GM19193 (cell line): Measurements from ENCODE around the gene NAIF1.

Experiments used
- POLR2A ChIP-seq: IDR thresholded peaks from 4 replicates; pipeline ENCODE4 v1.6.1; 2011; ENCODE audit not compliant: insufficient read depth, insufficient read length; ENCODE audit errors: extremely low read depth

The NAIF1 gene

GRCh38 chr9:128056887-128057723, 10.0 kb downstream of the NAIF1 start:
- no peak for TF ChIP-seq POLR2A

DNA sequence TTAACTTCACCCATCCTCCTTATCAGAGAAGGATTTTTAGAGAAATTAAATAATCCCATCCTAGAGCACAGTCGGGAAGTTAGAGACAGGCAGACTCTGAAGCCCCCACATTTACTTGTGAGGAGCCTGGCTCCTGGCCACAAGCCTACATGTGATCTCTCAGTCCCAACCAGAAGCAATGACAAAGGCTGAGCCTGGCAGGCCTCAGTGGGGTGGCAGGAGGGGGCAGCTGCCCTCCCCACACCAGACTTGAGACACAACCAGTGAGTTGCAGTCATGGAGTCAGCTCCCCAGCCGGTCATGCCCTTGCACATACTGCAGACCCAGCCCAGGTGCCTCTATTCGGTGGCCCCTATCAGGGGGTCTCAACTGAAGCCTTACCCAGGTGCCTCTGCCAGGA, 11.0 kb downstream of the NAIF1 start:
- TF ChIP-seq POLR2A = no peak

DNA sequence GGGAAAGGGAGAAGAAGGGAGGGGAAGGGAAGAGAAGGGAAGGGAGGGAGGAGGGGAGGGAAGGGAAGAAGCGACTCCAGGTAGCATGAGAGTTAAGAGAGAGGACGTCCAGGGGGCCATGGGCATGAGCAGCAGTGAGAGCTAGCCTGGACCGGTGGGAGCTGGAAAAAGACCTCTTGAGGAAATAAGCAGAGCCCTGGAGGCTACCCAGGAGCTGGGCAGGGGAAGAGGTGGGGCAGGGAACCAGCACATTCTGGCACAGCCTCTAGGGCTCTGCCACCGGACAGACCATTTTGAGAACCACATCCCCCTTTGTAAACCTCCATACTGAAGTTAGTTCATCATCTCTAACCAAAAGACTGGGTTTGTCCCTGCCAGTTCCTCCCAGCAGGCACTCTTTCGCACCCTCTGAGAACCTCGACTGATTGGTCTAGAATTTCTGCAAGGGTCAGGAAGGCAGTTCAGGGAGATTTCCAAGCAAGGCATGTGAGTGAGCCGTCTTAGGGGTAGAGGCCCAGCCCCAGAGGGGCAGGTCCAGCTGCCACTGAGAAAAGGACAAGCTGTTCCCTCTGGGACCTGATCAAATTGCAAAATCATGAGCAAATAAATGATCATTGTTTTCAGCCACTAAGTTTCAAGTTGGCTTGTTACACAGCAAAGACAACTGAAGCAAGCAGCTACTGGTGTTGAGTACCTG, 11.6 kb downstream of the NAIF1 start:
- no peak for TF ChIP-seq POLR2A

DNA sequence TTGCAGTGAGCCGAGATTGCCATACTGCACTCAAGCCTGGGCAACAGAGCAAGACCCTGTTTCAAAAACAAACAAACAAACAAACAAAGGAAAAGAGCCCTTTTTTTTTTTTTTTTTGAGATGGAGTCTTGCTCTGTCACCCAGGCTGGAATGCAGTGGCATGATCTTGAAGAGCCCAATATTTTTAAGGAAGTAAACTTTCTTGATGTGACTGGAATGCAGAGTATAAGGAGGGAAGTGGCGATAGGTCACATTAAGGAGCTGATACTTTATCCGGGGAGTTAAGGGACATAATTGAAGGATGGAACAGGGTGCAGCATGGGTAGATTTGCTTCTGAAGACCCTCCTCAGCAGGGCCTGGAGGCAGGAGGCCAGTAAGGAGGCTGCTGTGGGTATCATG, 13.0 kb downstream of the NAIF1 start:
- no peak for TF ChIP-seq POLR2A

DNA sequence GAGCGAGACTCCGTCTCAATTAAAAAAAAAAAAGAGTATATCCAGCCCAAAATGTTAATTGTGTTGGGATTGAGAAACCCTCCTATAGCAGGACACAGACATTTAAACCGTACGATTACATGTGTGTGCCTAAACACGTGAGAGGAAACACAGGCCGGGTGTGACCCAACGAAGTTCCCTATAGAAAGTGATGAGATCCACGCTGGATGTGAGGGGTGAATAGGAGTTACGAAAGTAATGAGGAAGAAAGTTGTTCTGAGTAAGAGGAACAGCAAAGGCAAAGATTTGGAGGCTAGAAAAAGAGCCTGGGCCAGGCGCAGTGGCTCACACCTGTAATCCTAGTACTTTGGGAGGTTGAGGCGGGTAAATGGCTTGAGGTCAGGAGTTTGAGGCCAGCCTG, 13.6 kb downstream of the NAIF1 start:
- no peak for TF ChIP-seq POLR2A

DNA sequence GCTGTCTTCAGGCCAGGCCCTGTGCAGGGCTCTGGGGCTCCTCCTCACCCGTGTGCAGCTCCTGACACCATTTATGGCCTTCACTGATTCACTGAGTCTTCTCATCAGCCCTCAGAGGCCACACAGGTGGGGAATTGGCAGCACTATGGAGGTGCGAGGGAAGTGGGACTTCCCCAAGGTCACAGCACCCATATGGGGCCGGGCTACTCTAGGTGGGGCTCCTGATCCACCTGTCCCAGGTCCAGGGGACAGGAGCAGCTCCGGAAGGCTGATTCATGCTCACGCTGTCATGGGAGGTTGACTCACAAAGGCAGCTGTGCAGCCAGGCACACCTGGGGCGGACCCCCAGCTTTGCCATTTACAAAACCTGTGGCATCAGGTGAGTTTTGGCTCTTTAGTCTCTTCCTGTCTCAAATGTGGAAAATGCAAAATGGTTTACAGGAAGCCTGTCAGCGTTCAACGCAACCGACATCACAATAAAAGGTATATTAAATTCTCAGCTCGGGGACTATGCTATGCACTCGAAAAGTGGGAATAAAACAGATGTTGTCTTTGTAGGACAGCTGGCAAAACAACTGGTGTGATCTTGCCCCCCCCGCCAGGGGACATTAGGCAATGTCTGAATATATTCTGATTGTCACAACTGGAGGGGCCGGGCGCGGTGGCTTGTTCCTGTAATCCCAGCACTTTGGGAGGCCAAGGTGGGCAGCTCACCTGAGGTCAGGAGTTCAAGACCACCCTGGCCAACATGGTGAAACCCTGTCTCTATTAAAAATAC, 15.0 kb downstream of the NAIF1 start:
- TF ChIP-seq POLR2A = no peak

DNA sequence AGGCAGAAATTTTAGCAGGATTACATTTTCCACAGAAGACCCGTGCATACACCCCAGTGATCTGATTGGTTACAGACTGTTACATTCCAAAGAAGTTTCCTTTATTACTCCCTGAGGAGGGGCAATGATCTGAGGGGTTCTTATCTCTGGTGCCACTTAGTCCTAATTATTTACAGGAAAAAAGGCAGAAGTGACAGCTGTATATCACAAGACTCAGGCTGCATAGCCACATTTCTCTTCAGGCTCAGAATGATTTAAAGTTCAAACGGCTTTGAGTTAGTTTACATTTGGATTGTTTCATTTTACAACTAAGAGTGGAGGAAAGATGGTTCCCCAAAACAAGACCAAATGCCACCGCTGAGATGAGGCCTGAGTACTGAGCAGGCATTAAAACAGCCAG, 17.3 kb downstream of the NAIF1 start:
- TF ChIP-seq POLR2A = no peak

- no peak for TF ChIP-seq POLR2A
Observed at GRCh38 chr9:128048663-128049062, 18.5 kb downstream of the NAIF1 start.

GRCh38 chr9:128047231-128047630, 19.9 kb downstream of the NAIF1 start:
- no peak for TF ChIP-seq POLR2A

DNA sequence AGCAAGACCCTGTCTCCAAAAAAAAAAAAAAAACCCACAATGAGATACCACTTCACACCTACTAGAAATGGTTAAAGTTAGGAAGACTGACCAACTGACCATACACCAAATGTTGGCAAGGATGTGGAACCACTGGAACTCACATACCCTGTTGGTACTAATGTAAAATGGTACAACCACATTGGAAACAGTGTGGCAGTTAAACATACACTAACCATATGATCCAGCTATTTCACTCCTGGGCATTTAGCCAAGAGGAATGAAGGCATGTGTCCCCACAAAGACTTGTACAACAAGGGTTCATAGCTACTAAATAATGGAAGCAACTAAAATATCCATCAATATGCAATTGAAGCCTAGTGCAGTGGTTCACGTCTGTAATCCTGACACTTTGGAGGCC, 21.3 kb downstream of the NAIF1 start:
- no peak for TF ChIP-seq POLR2A

DNA sequence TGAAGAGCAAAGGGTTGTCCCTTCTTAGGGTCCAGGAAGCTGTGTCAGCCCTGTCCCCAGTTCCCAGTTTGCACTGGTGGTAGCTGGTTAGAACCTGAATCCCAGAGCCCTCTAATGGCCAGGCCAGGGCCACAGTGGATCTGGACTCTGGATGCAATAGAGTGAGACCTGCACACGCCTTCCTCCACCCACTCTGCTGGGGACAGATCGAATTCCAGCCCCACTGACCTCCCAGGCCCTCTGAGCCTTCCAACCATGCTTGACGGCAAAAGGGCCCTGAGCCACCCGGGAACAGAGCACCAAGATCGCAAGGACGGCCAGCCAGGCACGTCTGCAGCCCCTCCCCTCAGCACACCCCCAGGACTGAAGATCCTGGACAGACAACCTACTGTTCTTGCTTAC, 23.7 kb downstream of the NAIF1 start:
- no peak for TF ChIP-seq POLR2A

DNA sequence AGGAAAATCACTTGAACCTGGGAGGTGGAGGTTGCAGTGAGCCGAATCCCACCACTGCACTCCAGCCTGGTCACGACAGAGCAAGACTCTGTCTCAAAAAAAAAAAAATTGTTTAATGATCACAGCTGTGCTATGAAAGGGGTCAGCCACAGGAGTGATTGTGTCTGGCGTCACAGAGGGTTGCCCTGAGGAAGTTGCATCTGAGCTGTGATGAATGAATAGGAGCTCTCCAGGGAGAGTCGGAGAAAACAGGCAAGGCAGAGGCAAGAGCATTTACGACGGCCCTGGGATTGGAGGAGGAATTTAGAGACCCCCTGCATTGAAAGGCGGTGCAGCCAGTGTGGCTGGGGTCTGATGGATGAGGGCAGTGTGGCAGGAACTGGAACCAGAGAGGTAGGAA, 25.1 kb downstream of the NAIF1 start:
- TF ChIP-seq POLR2A = no peak

DNA sequence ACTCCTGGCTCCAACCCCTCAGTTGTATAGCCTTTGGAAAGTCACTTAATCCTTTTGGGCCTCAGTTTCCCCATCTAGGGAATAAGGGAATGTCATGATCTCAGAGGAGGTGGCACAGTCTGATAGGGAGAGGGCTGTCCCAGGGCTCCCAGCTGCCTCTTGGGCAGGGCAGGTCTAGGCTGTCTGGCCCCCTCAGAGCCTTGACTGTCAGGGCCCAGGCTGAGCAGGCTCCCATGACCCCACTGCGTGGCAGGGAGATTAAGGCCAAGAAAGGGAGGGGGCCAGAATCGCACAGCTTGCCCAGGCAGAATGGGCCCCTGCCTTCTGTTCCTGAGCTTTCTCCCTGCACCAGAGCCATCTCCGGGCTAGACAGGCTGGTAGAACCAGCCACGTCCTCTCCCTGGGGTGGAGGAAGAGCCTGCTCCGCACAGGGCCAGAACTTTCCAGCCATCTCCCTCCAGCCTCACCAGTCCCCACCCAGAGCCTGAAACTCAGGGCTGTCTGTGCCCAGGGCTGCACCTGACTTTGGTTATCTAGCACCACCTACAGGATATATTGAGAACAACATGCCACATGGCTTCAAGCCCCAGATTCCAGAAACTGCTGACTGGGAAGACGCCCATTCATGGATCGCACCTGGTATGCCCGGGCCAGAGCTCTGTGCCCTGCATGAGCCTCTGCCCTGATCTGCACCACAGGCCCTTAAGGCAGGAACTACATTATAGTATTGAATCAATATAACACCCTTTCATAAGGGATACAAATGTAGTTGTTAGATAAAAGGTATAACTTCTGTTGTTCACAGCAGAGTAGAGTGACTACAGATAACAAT, 32.1 kb downstream of the NAIF1 start:
- TF ChIP-seq POLR2A = no peak

DNA sequence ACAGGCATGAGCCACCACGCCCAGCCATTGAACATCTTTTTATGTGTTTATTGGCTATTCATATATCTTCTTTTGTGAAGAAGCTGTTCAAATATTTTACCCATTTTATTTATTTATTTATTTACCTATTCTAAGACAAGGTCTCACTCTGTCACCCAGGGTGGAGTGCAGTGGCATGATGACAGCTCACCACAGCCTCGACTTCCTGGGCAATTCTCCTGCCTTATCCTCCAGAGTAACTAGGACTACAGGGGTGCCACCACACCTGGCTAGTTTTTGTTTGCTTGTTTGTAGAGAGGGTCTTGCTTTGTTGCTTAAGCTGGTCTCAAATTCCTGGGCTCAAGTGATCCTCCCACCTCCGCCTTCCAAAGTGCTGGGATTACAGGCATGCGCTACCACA, 33.5 kb downstream of the NAIF1 start:
- no peak for TF ChIP-seq POLR2A

DNA sequence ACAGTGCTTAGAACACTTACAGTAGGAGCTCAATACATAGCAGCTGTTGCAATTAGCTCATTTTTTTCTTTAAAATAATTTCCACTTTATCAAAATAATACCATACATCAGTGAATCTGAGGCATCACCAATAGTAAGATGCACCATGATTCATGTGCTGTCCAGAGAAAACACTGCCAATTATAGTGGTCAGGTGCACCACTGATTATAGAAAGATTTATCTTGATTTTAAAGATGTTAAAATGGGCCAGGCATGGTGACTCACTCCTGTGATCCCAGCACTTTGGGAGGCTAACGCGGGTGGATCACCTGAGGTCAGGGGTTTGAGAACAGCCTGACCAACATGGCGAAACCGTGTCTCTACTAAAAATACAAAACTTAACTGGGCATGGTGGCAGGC, 39.4 kb downstream of the NAIF1 start:
- TF ChIP-seq POLR2A = no peak

GRCh38 chr9:128026773-128027541, 40.2 kb downstream of the NAIF1 start:
- no peak for TF ChIP-seq POLR2A
